Measurements from ENCODE around the gene GPC6.

DNA sequence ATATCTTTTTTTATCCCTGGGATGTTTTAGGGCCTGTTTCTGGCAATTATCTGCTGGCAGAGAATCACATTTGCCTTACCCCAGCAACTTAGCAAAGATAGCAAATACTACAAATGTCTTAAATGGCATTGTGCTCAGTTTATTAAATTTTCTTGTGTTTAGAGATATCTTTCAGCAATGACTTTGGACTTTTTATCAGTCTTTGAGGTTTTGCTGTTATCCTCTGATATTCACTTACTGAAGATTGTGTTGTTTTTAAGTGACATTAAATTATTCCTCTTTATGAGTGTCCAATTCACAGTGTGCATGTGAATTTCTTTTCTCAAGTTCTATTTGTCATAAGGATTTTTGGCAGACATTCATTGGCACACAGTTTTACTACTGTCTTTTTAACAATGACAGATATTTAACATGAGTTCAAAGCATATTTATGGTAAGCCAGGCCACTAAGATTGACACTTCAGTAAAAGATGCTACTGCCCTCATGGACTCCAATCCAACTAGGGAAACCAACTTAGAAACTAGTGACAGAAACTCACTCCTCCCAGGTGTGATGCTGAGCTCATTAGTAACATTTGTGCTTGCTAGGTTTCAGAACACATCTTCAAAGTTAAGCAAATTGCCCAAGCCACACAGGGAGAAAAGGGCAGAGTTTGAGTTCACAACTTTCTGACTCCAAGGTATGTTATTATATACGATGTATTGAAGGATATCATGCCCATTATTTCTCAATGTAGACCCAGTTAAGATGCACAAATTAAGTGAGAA, 481.9 kb downstream of the GPC6 start:
- TF ChIP-seq, protein P1, sequence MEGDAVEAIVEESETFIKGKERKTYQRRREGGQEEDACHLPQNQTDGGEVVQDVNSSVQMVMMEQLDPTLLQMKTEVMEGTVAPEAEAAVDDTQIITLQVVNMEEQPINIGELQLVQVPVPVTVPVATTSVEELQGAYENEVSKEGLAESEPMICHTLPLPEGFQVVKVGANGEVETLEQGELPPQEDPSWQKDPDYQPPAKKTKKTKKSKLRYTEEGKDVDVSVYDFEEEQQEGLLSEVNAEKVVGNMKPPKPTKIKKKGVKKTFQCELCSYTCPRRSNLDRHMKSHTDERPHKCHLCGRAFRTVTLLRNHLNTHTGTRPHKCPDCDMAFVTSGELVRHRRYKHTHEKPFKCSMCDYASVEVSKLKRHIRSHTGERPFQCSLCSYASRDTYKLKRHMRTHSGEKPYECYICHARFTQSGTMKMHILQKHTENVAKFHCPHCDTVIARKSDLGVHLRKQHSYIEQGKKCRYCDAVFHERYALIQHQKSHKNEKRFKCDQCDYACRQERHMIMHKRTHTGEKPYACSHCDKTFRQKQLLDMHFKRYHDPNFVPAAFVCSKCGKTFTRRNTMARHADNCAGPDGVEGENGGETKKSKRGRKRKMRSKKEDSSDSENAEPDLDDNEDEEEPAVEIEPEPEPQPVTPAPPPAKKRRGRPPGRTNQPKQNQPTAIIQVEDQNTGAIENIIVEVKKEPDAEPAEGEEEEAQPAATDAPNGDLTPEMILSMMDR (IDR thresholded peaks at IDR 0.05; ENCODE audit: low read length), result no peak
- no peak for TF ChIP-seq EZH2phosphoT487 (IDR thresholded peaks at IDR 0.05; ENCODE audit: low read length)
